Chondrocyte (in vitro differentiated cells): ENCODE results near the gene GDPD5. TPM values are rescaled to one million over a fixed set of nuclear protein-coding genes. Genes with fewer than 3 reads are reported as not detected.

ENCODE experiments used
- DNase-seq: peaks from one replicate; pipeline ENCODE4 v3.0.0; 2021; ENCODE audit warnings: mixed read lengths, low spot score
- H3K27ac Mint-ChIP-seq: one replicate; pipeline ENCODE4 v1.8.0; 2021; ENCODE audit warnings: mild to moderate bottlenecking, moderate library complexity, mixed read lengths; ENCODE audit not compliant: unreplicated experiment
- H3K27me3 Mint-ChIP-seq: 2 replicates; pipeline ENCODE4 v1.8.0; 2021; ENCODE audit warnings: low read depth, mixed read lengths
- H3K36me3 Mint-ChIP-seq: 2 replicates; pipeline ENCODE4 v1.8.0; 2021; ENCODE audit warnings: low read depth, mixed read lengths
- H3K4me1 Mint-ChIP-seq: 2 replicates; pipeline ENCODE4 v1.8.0; 2021; ENCODE audit warnings: low read depth, mild to moderate bottlenecking, mixed read lengths
- H3K4me3 Mint-ChIP-seq: one replicate; pipeline ENCODE4 v1.8.0; 2021; ENCODE audit warnings: mild to moderate bottlenecking, moderate library complexity, mixed read lengths; ENCODE audit not compliant: unreplicated experiment
- H3K9me3 Mint-ChIP-seq: 2 replicates; pipeline ENCODE4 v1.8.0; 2021; ENCODE audit warnings: low read depth, mixed read lengths
- total RNA-seq: library from RNA; stranded (reverse); gene quantifications from 3 replicates; pipeline ENCODE4 v1.2.1, GENCODE V29; 2021
- TF ChIP-seq, protein P1 (sequence below): fragments of 200-600 bp; sonication (generic); IDR thresholded peaks from 2 replicates; pipeline ENCODE4 v1.5.0; 2021; ENCODE audit warnings: antibody characterized with exemption, mild to moderate bottlenecking, moderate library complexity

GDPD5 gene
- total RNA-seq, 1 donor from 2014 or later = 12.6 TPM

DNA sequence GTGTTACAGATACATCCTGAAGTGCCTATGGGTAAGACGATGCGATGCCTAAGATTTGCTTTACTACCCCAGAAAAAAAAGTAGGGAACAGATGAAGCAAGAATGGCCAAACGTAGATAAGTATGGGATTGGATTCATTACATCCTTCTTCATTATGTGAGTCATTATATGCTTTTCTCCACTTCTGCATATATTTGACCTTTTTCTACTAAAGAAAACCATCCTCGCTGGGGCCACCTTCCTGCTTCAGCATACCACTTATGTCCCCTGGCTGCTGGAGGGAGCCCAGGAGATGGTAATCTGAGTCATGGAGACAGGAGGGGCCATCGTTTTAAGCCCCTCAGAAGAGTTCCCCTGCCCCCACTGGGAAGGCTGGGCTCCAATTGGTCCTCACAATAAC lies 78.3 kb downstream of the GDPD5 start:
- Mint-ChIP-seq H3K9me3 (no peaks in the 10 kb centered on the region), H3K27ac (no peak overlapping the region), H3K36me3 (peaks cover 5% of the 10 kb centered on the region), H3K4me3 (no peak overlapping the region), H3K27me3 (peaks cover 2% of the 10 kb centered on the region), H3K4me1 (no peaks in the 10 kb centered on the region)
- TF ChIP-seq, protein P1, sequence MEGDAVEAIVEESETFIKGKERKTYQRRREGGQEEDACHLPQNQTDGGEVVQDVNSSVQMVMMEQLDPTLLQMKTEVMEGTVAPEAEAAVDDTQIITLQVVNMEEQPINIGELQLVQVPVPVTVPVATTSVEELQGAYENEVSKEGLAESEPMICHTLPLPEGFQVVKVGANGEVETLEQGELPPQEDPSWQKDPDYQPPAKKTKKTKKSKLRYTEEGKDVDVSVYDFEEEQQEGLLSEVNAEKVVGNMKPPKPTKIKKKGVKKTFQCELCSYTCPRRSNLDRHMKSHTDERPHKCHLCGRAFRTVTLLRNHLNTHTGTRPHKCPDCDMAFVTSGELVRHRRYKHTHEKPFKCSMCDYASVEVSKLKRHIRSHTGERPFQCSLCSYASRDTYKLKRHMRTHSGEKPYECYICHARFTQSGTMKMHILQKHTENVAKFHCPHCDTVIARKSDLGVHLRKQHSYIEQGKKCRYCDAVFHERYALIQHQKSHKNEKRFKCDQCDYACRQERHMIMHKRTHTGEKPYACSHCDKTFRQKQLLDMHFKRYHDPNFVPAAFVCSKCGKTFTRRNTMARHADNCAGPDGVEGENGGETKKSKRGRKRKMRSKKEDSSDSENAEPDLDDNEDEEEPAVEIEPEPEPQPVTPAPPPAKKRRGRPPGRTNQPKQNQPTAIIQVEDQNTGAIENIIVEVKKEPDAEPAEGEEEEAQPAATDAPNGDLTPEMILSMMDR = no peak
- DNase-seq = no peak

DNA sequence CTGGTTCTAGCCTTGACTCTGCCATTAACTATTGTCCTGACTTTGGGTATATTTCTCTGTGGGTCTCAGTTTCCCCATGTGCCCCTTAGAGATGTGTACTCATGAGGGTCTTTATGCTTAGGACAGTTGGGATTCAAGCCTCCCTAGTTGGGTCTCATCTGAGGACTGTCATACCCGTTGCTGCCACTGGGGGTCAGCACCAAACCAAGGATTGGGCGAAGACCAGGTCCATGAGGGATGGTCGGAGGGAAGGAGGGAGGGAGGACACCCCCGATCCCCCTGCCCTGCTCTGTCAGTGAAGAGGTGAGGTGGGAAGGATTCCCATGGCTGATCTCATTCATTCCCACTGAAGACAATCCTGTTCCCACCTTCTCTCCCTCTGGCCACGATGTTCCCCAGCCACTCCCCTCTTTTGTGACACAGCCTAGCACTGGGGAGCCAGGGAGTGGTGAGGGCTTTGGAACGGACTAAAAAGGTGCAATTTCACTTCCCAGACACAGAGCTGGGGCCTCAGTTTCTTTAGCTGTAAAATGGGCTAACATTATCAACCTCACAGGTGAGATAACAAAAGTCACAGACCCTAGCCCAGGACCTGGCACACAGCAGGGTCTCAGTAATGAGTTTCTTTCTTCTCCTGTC lies 80.3 kb downstream of the GDPD5 start:
- peaks cover 3% of the 10 kb centered on the region for H3K36me3 Mint-ChIP-seq

DNA sequence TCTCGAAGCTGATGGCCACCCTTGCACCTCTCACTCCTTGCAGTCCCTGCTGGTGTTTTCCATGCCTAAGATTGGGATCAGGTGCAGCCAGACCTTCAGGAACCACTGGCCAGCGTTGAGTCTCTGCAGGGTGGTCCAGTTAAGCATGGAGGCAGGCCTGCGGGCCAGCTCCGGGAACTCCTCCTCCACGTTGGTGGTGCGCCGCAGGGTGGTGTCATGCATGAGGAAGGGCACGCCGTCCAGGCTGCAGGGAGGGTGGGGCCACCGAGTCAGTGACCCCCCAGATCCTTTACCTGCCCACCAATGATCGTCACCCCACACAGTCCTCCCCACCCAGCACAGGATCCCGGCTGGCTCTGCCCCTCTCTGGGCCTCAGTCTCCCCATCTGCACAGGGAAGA lies 82.7 kb downstream of the GDPD5 start:
- no peaks in the 10 kb centered on the region for H3K9me3 Mint-ChIP-seq
- H3K4me1 Mint-ChIP-seq = no peaks in the 10 kb centered on the region
- H3K27ac Mint-ChIP-seq = no peak overlapping the region
- H3K36me3 Mint-ChIP-seq = peaks cover 3% of the 10 kb centered on the region
- no peak for DNase-seq
- peaks cover 2% of the 10 kb centered on the region for H3K27me3 Mint-ChIP-seq
- no peak overlapping the region for H3K4me3 Mint-ChIP-seq
- TF ChIP-seq, protein P1 = no peak

More for the DNA sequence above, 80.3 kb downstream of the GDPD5 start:
- Mint-ChIP-seq H3K27me3 (peaks cover 2% of the 10 kb centered on the region), H3K4me1 (no peaks in the 10 kb centered on the region), H3K4me3 (no peak overlapping the region), H3K9me3 (no peaks in the 10 kb centered on the region), H3K27ac (no peak overlapping the region)
- DNase-seq = no peak
- TF ChIP-seq, protein P1 = peak; percentile 98

DNA sequence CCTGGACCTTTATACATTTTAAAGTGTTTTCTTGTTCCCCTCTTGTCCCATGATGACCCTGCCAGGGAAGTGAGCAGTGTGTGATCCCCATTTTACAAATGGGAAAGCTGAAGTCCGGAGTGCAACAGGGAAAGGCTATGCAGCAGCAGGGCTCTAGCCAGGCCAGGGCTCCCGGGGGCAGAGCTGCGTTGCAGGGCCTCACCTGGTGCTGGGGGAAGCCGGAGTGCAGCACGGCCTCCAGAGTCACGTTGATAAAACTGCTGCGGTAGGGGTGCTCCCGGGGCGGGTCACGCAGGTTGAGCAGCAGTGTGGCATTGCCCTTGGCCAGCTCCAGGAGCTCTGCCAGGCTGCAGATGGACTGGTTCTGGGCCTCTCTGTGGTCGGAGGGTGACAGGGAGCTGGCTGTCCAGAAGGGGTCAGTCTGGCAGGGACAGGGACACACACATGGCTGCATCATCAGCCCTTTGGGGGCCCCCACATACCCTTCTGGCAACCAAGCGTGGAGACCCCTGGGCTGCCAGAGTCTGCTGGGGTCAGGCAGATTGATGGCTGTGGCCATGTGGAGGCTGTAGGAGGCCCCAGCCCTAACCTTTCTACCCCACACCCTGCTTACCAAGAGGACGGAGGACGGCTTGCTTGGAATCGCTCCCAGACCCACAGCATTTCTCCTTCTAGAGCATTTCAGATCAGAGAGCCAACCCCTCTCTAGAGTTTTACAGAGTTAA lies 83.4 kb downstream of the GDPD5 start:
- H3K27me3 Mint-ChIP-seq = peaks cover 2% of the 10 kb centered on the region
- H3K27ac Mint-ChIP-seq = no peak overlapping the region
- no peaks in the 10 kb centered on the region for H3K4me1 Mint-ChIP-seq
- no peak for DNase-seq
- no peak overlapping the region for H3K4me3 Mint-ChIP-seq
- H3K36me3 Mint-ChIP-seq = peaks cover 3% of the 10 kb centered on the region
- TF ChIP-seq, protein P1 = no peak
- H3K9me3 Mint-ChIP-seq = no peaks in the 10 kb centered on the region

DNA sequence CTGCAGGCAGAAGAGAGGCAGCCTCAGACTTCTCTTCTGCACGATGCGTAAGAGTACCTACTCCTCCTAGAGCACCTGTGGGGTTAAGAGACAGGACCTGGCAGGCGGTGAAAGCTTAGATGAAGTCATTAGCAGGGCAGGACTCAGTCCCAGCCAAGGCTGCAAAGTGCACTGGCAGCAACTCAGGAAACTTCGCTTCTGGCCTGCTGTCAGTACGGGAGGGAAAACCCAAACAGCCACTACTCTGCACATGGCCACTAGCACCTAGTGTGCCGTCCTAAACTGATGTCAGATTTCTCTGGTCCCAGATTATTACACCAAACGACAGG lies 84.0 kb downstream of the GDPD5 start:
- TF ChIP-seq, protein P1 = no peak
- H3K4me3 Mint-ChIP-seq = no peak overlapping the region
- H3K27me3 Mint-ChIP-seq = peaks cover 2% of the 10 kb centered on the region
- peaks cover 3% of the 10 kb centered on the region for H3K36me3 Mint-ChIP-seq
- DNase-seq = no peak
- H3K4me1 Mint-ChIP-seq = no peaks in the 10 kb centered on the region
- H3K9me3 Mint-ChIP-seq = no peaks in the 10 kb centered on the region
- H3K27ac Mint-ChIP-seq = no peak overlapping the region
